GM18861 (cell line): ENCODE data around the gene ACAP1.
A peak's percentile ranks its signal among the peaks of the same experiment; 100 is the strongest.

ENCODE experiments used
- ATAC-seq: cut with Tn5 transposase; IDR thresholded peaks from one replicate; pipeline ENCODE4 v1.9.1; 2021; ENCODE audit not compliant: unreplicated experiment

ACAP1 gene

DNA sequence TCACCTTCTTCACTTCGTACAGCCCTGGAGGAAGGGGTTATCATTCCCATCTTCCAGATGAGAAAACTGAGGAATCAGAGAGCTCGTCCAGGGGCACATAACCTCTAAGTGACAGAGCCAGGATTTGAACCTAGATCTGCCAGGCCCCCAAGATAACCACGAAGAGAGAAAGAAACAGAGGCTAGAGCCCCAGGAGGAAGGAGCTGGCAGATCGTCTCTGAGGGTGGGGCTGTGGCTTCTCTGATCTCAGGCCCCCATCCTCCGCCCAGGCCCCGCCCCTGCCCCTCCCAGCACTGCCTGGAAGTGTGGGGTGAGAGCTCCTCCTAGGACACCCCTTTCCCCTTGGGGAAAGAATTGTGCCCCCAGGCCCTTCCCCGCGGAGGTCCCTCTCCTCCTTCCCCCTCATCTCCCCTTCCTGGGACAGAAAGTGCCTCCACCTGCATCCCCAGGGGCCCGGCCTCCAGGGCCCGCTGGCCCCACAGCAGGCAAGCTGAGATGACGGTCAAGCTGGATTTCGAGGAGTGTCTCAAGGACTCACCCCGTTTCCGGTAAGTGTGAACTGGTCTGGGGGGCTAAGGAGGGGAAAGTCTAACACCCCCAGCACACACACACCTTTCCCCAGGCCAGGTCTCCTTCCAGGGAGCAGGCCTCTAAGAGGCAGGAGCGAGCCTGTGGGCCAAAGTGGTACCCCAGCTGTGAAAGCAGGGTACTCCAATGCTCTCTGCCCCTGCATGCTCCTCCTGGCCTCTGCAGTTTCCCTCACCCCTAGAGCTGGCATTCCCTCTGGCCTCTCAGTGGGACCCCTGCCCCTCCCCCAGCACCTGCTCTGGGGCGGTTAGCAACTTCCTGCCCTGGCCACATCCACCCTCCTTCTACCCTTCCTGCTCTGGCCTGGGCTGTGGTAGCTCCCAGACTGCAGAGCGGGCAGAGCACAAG lies at the start of gene ACAP1:
Gene ACAP1 (plus strand): TSS at position 290 of the 936 bp plus-strand sequence. CDS start 206 bp downstream, at position 496.
- no peak for ATAC-seq

DNA sequence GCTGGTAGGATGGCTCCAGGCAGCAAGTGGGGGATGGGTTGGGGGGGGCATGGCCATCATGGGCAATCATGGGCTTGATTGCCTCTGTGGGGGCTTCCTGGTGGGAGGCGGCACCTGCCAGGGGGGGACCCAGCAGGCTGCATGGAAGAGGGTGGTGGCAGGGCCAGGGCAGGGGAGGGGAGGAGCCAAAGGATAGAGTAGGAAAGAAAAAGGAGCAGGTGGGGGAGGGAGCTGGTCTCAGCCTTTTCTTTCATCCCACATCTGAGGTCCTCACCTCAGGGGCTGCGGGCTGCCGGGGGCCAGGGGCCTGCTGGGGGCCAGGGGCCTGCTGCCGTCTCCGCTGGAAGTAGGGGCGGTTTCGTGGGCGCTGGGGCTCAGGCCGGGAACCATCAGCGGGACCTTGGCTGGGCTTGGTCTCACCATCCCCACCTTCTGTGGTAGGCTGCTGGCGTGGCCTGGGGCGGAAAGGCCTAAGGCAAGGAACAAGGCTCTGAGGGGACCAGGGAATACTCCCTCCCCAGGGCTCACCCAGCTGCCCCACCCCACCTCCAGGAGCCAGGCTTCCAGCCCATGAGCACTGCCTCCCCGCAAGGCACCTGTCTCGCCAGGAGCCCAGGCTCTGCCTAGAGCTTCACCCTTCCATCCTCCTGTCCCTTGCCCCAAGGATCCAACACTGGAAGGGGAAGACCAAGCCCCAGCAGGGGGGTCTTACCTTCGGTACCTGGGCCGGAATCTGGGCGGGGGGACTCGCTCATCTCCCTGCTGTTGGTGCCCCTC lies 46.9 kb upstream of the ACAP1 start:
- no peak for ATAC-seq

DNA sequence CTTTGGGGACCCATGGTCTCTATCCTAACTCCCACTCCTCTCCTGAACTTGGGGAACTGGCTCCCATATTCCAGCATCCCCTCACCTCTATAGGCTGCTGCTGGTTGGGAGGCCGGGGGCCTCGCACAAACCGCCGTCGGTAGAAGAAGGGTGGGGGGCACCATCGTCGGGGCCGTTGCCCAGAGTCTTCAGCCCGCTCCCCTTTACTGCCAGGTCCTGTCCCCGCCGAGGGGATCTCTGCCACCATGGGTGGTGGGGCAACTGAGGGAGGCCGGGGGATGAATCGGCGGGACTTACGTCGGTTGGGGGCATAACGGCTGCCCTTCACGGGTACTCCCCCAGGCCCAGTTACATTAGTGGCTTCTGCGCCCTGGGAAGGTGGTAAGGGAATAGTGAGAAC lies 46.2 kb upstream of the ACAP1 start:
- ATAC-seq = no peak

GRCh38 chr17:7290685-7291084 lies 45.6 kb upstream of the ACAP1 start:
- no peak for ATAC-seq

- no peak for ATAC-seq
These were observed 44.1 kb upstream of the ACAP1 start for GRCh38 chr17:7292194-7292593.

DNA sequence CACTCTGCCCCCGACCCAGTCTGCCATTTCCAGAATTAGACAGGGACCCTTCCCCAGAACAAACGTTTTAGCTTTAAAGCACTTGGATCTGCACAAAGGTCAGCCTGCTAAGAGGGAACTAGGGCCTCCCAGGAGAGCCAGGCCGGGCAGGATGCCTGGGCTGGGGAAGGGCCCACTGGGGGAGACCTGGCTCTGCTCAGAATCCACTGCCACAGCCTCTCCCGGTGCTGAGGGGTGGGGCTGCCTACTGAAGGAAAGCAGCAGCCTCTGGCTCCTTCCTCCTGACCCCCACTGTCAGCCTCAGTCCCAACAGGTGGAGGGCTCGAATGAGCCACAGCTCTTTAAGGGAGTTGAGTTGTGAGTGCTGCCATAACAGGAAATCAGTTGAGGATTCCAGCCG lies 43.6 kb upstream of the ACAP1 start:
- no peak for ATAC-seq

DNA sequence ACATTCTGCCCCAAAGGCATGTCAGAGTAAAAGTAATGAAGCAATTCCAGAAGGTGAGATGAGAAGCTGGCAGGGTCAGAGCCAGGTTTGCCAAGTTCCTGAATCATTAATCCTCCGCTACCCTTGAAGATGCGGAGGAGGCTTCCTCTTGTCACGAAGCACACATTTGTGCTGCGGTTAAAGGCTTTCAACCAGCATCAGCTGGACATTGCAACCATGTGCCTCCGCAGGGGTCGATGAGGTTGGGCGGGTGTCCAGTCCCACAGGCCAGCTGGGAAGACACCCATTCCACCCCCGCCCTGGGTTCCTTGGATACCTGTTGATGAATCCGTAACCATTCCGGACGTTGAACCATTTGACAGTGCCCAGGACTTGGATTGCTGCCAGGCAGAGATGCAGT lies 43.2 kb upstream of the ACAP1 start:
- ATAC-seq = no peak

DNA sequence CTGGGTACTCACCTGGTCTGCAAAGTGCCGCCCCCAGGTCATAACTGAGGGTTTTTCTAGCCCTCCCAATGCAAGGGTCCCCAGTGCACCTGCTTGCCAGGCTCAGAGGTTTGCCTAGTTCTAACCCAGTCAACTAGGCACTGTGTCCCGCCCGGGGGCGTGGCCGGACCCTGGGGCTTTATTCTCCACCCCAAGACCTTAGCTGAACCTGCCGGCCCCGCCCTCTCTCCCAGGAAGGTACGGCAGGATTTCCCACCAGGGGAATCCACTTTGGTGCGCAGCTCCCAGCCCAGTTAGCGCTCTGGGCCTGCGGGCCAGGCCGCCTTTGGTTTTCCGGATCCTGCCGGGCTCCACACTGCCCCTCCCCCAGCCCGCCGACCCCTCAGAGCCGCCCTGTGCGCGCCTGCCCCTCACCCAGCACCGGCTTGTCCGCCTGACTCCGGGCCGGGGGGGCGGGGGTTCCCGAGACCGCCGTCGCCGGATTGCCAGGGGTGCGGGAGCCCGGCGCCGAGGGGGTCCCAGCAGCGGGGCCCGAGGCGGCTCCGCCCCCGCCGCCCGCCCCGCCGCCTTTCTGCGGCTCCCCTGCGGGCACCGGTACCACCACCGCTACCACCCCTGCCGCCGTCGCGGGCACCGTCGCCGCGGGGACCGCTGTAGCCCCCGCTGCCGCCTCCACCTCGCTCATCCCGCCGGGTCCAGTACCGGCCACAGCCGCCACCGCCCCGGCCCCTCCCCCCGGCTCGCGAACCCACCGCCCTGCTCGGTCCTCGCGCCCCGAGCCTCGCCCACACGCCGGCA lies 42.3 kb upstream of the ACAP1 start:
- ATAC-seq = no peak

DNA sequence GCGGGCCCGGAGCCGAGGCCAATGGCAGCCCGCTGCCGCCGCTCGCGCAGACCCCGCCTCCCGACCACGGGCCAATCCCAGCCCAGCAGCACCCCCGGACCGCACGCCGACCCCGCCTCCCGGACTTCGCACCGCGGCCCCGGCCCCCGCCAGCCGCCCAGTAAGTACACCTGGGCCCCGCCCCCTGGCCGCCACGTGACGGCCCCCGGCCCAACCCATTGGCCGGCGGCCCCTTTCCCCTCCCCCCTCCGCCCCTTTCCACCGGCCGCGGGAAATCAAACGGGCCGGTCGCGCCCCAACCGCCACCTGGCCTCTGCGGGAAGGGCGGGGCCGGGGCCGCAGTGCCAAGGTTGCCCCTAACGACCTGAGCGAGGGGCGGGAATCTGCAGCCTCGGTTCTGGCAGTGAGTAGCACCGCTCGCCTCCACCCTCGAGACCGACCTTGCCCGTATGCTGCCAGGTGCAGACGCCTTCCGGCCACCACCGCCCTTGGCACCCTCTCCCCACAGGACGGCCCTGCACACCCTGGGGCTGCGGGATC lies 41.6 kb upstream of the ACAP1 start, which contains the start of gene YBX2:
Gene YBX2 (minus strand): TSS at position 26 of the 540 bp plus-strand sequence. CDS start 139 bp downstream, outside the sequence.
- no peak for ATAC-seq

GRCh38 chr17:7295230-7296180 lies 40.8 kb upstream of the ACAP1 start:
- no peak for ATAC-seq

DNA sequence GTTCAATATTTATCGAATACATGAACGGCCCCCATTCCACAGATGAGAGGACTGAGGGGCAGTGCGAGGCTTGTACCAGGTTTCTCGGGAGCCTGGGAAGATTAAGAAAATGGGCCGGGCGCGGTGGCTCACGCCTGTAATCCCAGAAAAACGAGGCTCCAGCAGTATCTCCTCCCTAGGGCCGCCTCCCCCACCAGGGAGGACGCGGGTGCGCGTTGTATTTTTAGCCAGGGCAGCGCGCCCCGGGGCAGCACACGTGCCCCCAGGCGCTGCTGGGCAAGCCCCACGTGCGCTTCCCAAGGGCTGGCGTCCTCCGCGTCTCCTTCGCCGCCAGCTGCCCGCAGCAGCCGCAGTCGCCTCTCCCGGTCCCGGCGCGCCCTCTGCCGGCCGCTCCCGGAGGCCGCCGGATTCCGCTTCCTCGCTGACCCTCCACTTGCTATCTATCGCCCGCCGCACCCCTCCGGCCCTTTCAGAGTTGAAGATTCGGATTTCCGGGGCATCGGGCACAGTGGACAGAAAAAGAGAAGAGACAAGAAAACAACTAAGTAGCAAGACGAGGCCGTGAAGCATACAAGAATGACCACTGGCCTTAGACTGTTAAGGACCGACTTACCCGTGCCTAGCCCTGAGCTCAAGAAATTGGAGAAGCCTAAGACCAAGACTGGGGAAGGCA lies 40.0 kb upstream of the ACAP1 start:
- no peak for ATAC-seq

DNA sequence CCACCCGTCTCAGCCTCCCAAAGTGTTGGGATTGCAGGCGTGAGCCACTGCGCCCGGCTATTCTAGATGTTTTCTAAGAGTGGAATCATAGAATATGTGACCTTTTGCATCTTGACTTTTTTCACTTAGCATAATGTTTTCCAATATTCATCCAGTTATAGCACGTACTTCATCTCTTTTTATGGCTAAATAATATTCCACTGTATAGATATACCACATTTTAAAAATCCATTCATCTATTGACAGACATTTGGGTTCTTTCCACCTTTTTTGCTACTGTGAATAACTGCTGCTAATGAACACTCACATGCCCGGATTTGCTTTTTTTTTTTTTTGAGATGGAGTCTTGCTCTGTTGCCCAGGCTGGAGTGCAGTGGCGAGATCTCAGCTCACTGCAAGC lies 32.1 kb upstream of the ACAP1 start:
- ATAC-seq = no peak

- ATAC-seq = peak; percentile 57
These were observed 29.2 kb upstream of the ACAP1 start, which contains the start of gene EIF5A for GRCh38 chr17:7306911-7307685. EIF5A (plus strand) TSS chr17:7307628; CDS start chr17:7309636, 2,008 bp downstream.

DNA sequence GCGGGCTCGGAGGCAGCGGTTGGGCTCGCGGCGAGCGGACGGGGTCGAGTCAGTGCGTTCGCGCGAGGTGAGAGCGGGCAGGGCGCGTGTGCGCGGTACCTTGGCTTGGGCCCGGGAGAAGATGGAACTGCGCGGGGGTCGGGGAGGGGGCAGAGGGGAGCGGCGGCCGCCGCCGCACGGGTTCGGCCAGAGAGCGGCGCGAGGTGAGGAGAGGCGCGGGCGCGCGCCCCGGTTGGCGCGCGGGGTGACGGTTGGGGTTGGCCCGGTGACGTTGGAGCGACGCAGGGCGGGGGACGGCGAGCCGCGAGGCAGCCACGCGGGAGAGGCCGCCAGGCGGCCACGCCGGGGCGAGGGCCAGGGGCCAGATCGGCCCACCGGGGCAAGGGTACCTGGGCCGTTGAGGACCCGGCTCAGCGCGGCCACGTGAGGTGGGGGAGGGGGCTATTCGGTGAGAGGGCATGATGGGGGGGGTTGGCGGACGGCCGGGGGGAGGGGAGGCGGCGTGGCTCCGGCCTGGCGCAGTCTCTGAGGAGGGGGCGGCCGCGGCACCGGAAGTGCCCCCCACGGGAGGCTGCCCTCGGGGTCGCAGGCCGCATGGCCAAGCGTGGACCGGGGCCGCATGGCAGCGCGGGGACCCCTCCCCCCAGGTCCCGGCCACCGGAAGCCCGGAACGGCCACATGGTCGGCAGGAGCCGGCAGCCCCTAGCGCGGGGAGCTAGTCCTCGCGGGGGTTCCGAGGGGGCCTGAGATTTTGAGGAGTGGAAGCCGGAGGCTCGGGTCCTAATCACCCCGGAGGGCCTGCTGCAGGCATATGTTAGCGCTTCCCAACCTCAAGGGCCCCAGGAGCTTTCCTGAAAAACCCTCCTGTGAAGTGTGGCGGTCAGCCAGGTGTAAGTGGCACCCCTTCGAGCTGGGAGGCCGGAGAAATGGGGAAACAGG lies 28.4 kb upstream of the ACAP1 start:
- ATAC-seq = no peak

DNA sequence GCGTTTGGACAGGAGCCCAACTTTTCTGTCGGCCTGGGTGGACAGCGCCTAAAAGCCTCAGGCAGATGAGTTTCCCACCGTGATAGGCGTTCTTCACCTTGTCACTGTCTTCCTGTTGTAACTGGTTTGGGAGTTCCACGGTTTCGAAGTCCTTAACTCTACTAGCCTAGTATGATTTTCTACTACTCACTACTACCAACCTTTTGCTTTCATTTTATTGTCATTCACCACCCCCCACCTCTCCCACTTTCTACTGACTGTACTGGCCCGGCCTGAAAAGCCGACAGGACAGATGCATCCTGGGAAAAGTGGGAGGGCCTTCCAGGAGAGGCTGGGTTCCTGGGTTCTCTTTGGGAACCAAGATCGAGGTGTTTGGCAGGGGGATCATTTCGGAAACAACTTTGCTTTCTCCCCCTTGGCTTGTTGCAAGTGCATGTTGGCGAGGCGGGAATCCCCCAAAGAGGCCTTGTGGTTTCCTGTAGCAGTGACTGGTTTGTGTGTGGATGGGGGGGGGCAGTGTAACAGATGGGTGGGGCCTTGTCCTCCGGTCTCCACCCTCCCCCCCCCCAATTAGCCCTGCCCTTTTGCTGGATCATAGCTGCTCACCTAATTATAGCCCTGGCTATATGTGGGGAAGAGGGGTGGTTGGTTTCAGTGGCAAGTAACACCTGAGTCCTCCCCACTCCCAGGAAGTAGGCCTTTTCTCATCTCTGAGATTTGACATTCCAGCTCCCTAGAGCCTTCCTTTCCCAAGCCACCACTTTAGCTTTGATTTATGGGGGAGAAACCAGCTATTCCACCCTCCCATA lies 27.5 kb upstream of the ACAP1 start:
- no peak for ATAC-seq

DNA sequence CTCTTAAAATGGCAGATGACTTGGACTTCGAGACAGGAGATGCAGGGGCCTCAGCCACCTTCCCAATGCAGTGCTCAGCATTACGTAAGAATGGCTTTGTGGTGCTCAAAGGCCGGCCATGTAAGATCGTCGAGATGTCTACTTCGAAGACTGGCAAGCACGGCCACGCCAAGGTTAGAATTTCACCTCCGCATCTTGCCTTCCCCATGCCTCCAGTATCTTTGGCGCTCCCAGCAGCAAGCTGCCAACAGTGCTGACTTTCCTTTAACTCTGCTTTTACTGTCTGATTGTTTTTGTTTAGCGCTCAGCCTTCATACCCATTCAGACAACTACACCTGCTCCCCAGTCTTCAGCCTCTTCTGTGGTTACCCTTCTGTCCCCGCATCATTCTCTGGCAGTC lies 26.7 kb upstream of the ACAP1 start:
- ATAC-seq = no peak
